A549 (cell line): ENCODE results near the gene FIZ1. TPM values are rescaled to one million over a fixed set of nuclear protein-coding genes. Genes with fewer than 3 reads are reported as not detected.

ENCODE experiments used
- ATAC-seq, 2 experiments: fragments of 200-7000 bp in 1 of 2; fragments of >200 bp in 1 of 2; cut with Nextera tagmentation in 1 of 2; cut with Tn5 transposase in 1 of 2; 3 replicates each; pipeline versions ENCODE4 v1.8.0 to v1.9.1; 2018 to 2020; ENCODE audit warnings: mild to moderate bottlenecking in 1 of 2, moderate library complexity in 1 of 2
- CTCF ChIA-PET: fragments of 300-600 bp; sonication (Branson Sonifier 250); formaldehyde crosslinking; extraction: SDS; loops from one replicate; lab custom pipeline; 2021; ENCODE audit warnings: antibody characterized with exemption, inconsistent platforms; lab: Yijun Ruan, JAX
- POLR2A ChIA-PET: fragments of 350-600 bp; formaldehyde crosslinking; extraction: SDS; loops from one replicate; lab custom pipeline; 2021; ENCODE audit warnings: antibody characterized with exemption, inconsistent platforms; lab: Yijun Ruan, JAX
- DNase-seq, 2 experiments: peaks; one replicate each; pipeline versions ENCODE4 v3.0.0 to v3.0.0-alpha.2; 2011 to 2016; ENCODE audit warnings: low read depth in 1 of 2, low spot score in 1 of 2
- FAIRE-seq: peaks from 2 replicates; lab custom pipeline; 2011; peaks lifted over from hg19 to GRCh38; lab: Jason Lieb, UNC
- H3K27ac ChIP-seq, 2 experiments: fragments of >200 bp; sonication (Bioruptor Twin); formaldehyde crosslinking; 3 replicates each; pipeline ENCODE4 v1.5.1; 2016 to 2017
- H3K4me1 ChIP-seq: fragments of >200 bp; sonication (Bioruptor Twin); formaldehyde crosslinking; 3 replicates; pipeline ENCODE4 v1.6.1; 2016
- H3K4me2 ChIP-seq: fragments of >200 bp; sonication (Bioruptor Twin); formaldehyde crosslinking; 3 replicates; pipeline ENCODE4 v1.6.1; 2016
- H3K4me3 ChIP-seq: fragments of >200 bp; sonication (Bioruptor Twin); formaldehyde crosslinking; 3 replicates; pipeline ENCODE4 v1.5.1; 2016
- H3K9me3 ChIP-seq: fragments of >200 bp; sonication (Bioruptor Twin); formaldehyde crosslinking; 3 replicates; pipeline ENCODE4 v1.6.1; 2016
- ATOH8 ChIP-seq: fragments of 250-450 bp; sonication (Bioruptor Pico); IDR thresholded peaks from 2 replicates; pipeline ENCODE4 v1.5.0; 2020; ENCODE audit warnings: low read depth, mild to moderate bottlenecking, moderate library complexity
- BCL3 ChIP-seq: fragments of >200 bp; sonication (Bioruptor Twin); formaldehyde crosslinking; IDR thresholded peaks from 3 replicates; pipeline ENCODE4 v1.6.1; 2016
- BHLHE40 ChIP-seq: IDR thresholded peaks from 2 replicates; pipeline ENCODE4 v1.6.1; 2012; ENCODE audit warnings: low read depth, low read length, inconsistent platforms
- CBX2 ChIP-seq: fragments of 200-600 bp; sonication (generic); IDR thresholded peaks from 2 replicates; pipeline ENCODE4 v1.6.1; 2016; ENCODE audit warnings: low read depth, mild to moderate bottlenecking, borderline replicate concordance
- CHD2 ChIP-seq: fragments of 150-350 bp; IDR thresholded peaks from 2 replicates; pipeline ENCODE4 v1.6.1; 2014; ENCODE audit warnings: low read length; ENCODE audit not compliant: partially characterized antibody
- CHD4 ChIP-seq: fragments of 200-600 bp; sonication (generic); IDR thresholded peaks from 2 replicates; pipeline ENCODE4 v1.6.1; 2016; ENCODE audit warnings: antibody characterized with exemption, mild to moderate bottlenecking, borderline replicate concordance
- EHMT2 ChIP-seq: fragments of 200-600 bp; sonication (generic); IDR thresholded peaks from 2 replicates; pipeline ENCODE4 v1.6.1; 2016; ENCODE audit warnings: antibody characterized with exemption, low read depth, mild to moderate bottlenecking, moderate library complexity
- EP300 ChIP-seq, 2 experiments: fragments of >200 bp; sonication (Bioruptor Twin); formaldehyde crosslinking; IDR thresholded peaks; 2 replicates in 1 of 2; 3 replicates in 1 of 2; pipeline ENCODE4 v1.6.1; 2016 to 2017
- FOSB ChIP-seq: fragments of 250-450 bp; sonication (Bioruptor Pico); IDR thresholded peaks from 2 replicates; pipeline ENCODE4 v1.5.0; 2020; ENCODE audit warnings: mild to moderate bottlenecking, moderate library complexity
- FOSL2 ChIP-seq, 2 experiments: fragments of 450-650 bp in 1 of 2; fragments of >200 bp in 1 of 2; sonication (Bioruptor Twin) in 1 of 2; formaldehyde crosslinking; IDR thresholded peaks; 2 replicates each; pipeline versions ENCODE4 v1.5.0 to v1.6.1; 2016 to 2020; ENCODE audit warnings: mild to moderate bottlenecking in 1 of 2, moderate library complexity in 1 of 2
- FOXS1 ChIP-seq: fragments of 250-450 bp; sonication (Bioruptor Pico); IDR thresholded peaks from 2 replicates; pipeline ENCODE4 v1.5.0; 2020; ENCODE audit warnings: mild to moderate bottlenecking, moderate library complexity
- GATA3 ChIP-seq: IDR thresholded peaks from 2 replicates; pipeline ENCODE4 v1.6.1; 2012; ENCODE audit warnings: borderline replicate concordance
- HEYL ChIP-seq: fragments of 250-450 bp; sonication (Bioruptor Pico); IDR thresholded peaks from 2 replicates; pipeline ENCODE4 v1.8.0; 2021; ENCODE audit warnings: mild to moderate bottlenecking, moderate library complexity
- HOXA7 ChIP-seq: fragments of 250-450 bp; sonication (Bioruptor Pico); IDR thresholded peaks from 2 replicates; pipeline ENCODE4 v1.5.0; 2020; ENCODE audit warnings: mild to moderate bottlenecking, moderate library complexity
- HOXB5 ChIP-seq: fragments of 250-450 bp; sonication (Bioruptor Pico); IDR thresholded peaks from 2 replicates; pipeline ENCODE4 v1.5.0; 2020; ENCODE audit warnings: mild to moderate bottlenecking, moderate library complexity
- JUN ChIP-seq, 2 experiments: fragments of >200 bp; sonication (Bioruptor Twin); formaldehyde crosslinking; IDR thresholded peaks; 2 replicates in 1 of 2; 3 replicates in 1 of 2; pipeline ENCODE4 v1.6.1; 2016 to 2017
- KDM1A ChIP-seq: fragments of 200-600 bp; sonication (generic); IDR thresholded peaks from 2 replicates; pipeline ENCODE4 v1.6.1; 2016; ENCODE audit warnings: low read depth, mild to moderate bottlenecking
- KDM5A ChIP-seq: fragments of 200-600 bp; sonication (generic); IDR thresholded peaks from 2 replicates; pipeline ENCODE4 v1.6.1; 2016; ENCODE audit warnings: antibody characterized with exemption, mild to moderate bottlenecking
- MAX ChIP-seq: IDR thresholded peaks from 2 replicates; pipeline ENCODE4 v1.6.1; 2012
- MAZ ChIP-seq: fragments of 150-350 bp; IDR thresholded peaks from 2 replicates; pipeline ENCODE4 v1.6.1; 2014; ENCODE audit warnings: antibody characterized with exemption, low read depth, low read length, borderline replicate concordance
- NPAS2 ChIP-seq: fragments of 250-450 bp; sonication (Bioruptor Pico); IDR thresholded peaks from 2 replicates; pipeline ENCODE4 v1.8.0; 2022; ENCODE audit warnings: mild to moderate bottlenecking, moderate library complexity, borderline replicate concordance
- NR3C1 ChIP-seq: fragments of >200 bp; sonication (Bioruptor Twin); formaldehyde crosslinking; IDR thresholded peaks from 3 replicates; pipeline ENCODE4 v1.6.1; 2017
- PBX3 ChIP-seq: IDR thresholded peaks from 2 replicates; pipeline ENCODE4 v1.6.1; 2012
- PHF8 ChIP-seq: fragments of 200-600 bp; sonication (generic); IDR thresholded peaks from 2 replicates; pipeline ENCODE4 v1.6.1; 2016; ENCODE audit warnings: low read depth, mild to moderate bottlenecking, antibody characterized with exemption, moderate library complexity, borderline replicate concordance
- RAD21 ChIP-seq, 2 experiments: fragments of >200 bp in 1 of 2; sonication (Bioruptor Twin) in 1 of 2; formaldehyde crosslinking in 1 of 2; IDR thresholded peaks in 1 of 2; conservative IDR thresholded peaks in 1 of 2; 2 replicates in 1 of 2; 3 replicates in 1 of 2; pipeline ENCODE4 v1.6.1; 2012 to 2018; ENCODE audit warnings: inconsistent platforms in 1 of 2
- RARB ChIP-seq: fragments of 250-450 bp; sonication (Bioruptor Pico); IDR thresholded peaks from 2 replicates; pipeline ENCODE4 v1.8.0; 2021; ENCODE audit warnings: mild to moderate bottlenecking, moderate library complexity
- REST ChIP-seq: fragments of 200-600 bp; sonication (generic); IDR thresholded peaks from 2 replicates; pipeline ENCODE4 v1.6.1; 2016; ENCODE audit warnings: antibody characterized with exemption, mild to moderate bottlenecking, moderate library complexity
- SMC3 ChIP-seq: fragments of >200 bp; sonication (Bioruptor Twin); formaldehyde crosslinking; IDR thresholded peaks from 3 replicates; pipeline ENCODE4 v1.6.1; 2018; ENCODE audit warnings: inconsistent platforms
- ZC3H11A ChIP-seq: fragments of 450-650 bp; IDR thresholded peaks from 2 replicates; pipeline ENCODE4 v1.6.1; 2014; ENCODE audit warnings: antibody characterized with exemption, mild to moderate bottlenecking
- ZFP36 ChIP-seq: fragments of 450-650 bp; IDR thresholded peaks from 2 replicates; pipeline ENCODE4 v1.6.1; 2014; ENCODE audit warnings: borderline replicate concordance; ENCODE audit not compliant: partially characterized antibody
- ZSCAN20 ChIP-seq: fragments of 250-450 bp; sonication (Bioruptor Pico); IDR thresholded peaks from 2 replicates; pipeline ENCODE4 v1.8.0; 2022; ENCODE audit warnings: mild to moderate bottlenecking, moderate library complexity
- WGBS: methylation state at CpG from one replicate; pipeline ENCODE4 v1.1.6; 2017; ENCODE audit errors: missing lambda C conversion rate; 5-methylcytosine and 5-hydroxymethylcytosine counted together
- polyA plus RNA-seq, 4 experiments: library from polyadenylated mRNA; depleted of rRNA in 3 of 4; stranded (reverse); fragments of >200 nt; fragmentation: RNase III in 1 of 4; extraction: RNeasy Plus Mini Kit Qiagen cat#74134 plus additional on column Dnase treatment in 1 of 4; gene quantifications; 2 replicates in 3 of 4; 3 replicates in 1 of 4; pipeline ENCODE4 v1.2.3, GENCODE V29; 2011 to 2017
- TF ChIP-seq, protein P1 (sequence below): IDR thresholded peaks from 2 replicates; pipeline ENCODE4 v1.6.1; 2012; ENCODE audit warnings: low read depth, borderline replicate concordance

Gene FIZ1
- polyA plus RNA-seq, 2 of the 4 experiments (the other 2 are of a cell fraction) = 10.3 to 16.9 TPM

GRCh38 chr19:55598719-55599467, 424 bp downstream of the FIZ1 start:
- Histone ChIP-seq H3K27ac (peak overlapping the region; percentile 95 to 96), H3K4me2 (peak overlapping the region; percentile 43), H3K4me1 (peaks cover 15% of the 10 kb centered on the region), H3K4me3 (peak overlapping the region; percentile 69), H3K9me3 (no peaks in the 10 kb centered on the region)
- WGBS = 7% methylated on average over 19 of the region's 26 CpGs
- no peak for FAIRE-seq
- peak; percentile 55 to 78 for ATAC-seq
- POLR2A ChIA-PET = interaction anchor here (0.5 to 2.7 kb wide), 34 partner anchors 9 to 457 kb away, joined by 3 to 44 read pairs (median 5); partner anchors contain the start of genes HSPBP1, ISOC2, KMT5C and NAT14
- CTCF ChIA-PET = interaction anchor here (0.6 to 16.7 kb wide), 14 partner anchors 8 to 466 kb away, joined by 3 to 348 read pairs (median 3); partner anchors contain the start of gene ZNF784
- DNase-seq = peak; percentile 91 to 99
- TF ChIP-seq NPAS2 (CRISPR knock-in tag) (no peak), CHD2 (no peak), ZSCAN20 (CRISPR knock-in tag) (no peak), PBX3 (0 out of 2 replicates have a peak, but pooled peaks have one; percentile 34), MAX (peak; percentile 8; the same call in 1 of the 2 replicates), HOXA7 (CRISPR knock-in tag) (0 out of 2 replicates have a peak, but pooled peaks have one; percentile 7), HOXB5 (CRISPR knock-in tag) (peak; percentile 75), BHLHE40 (no peak), EP300 (IDR thresholded peaks at IDR 0.05) (no peak), ZFP36 (no peak), REST (no peak), JUN (IDR thresholded peaks at IDR 0.05) (peak in 1 of 2 experiments; percentile 90; a peak in 2 of 5 replicates), KDM1A (no peak), ATOH8 (0 out of 2 replicates have a peak, but pooled peaks have one; percentile 21), GATA3 (no peak), RARB (CRISPR knock-in tag) (no peak), MAZ (0 out of 2 replicates have a peak, but pooled peaks have one; percentile 69), FOSB (CRISPR knock-in tag) (no peak), KDM5A (peak; percentile 74), PHF8 (peak; percentile 82; the same call in 1 of the 2 replicates), EHMT2 (no peak), SMC3 (peak; percentile 41; the same call in 1 of the 3 replicates), CBX2 (no peak), RAD21 (conservative IDR thresholded peaks at IDR 0.05 in 1 of 2, IDR thresholded peaks at IDR 0.05 in 1 of 2) (peak; percentile 1 to 41; a peak in 2 of 5 replicates), FOSL2 (IDR thresholded peaks at IDR 0.05) (no peak), FOSL2 (CRISPR knock-in tag; IDR thresholded peaks at IDR 0.05) (peak; percentile 10; the same call in 1 of the 2 replicates), ZC3H11A (no peak), NR3C1 (no peak), CHD4 (no peak), HEYL (CRISPR knock-in tag) (no peak), FOXS1 (CRISPR knock-in tag) (no peak), BCL3 (no peak; the same call in 2 of the 3 replicates)
- TF ChIP-seq, protein P1, sequence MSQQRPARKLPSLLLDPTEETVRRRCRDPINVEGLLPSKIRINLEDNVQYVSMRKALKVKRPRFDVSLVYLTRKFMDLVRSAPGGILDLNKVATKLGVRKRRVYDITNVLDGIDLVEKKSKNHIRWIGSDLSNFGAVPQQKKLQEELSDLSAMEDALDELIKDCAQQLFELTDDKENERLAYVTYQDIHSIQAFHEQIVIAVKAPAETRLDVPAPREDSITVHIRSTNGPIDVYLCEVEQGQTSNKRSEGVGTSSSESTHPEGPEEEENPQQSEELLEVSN = no peak
